HUDEP-2 (cell line): Measurements from ENCODE around the gene NHLH2.

Source experiments
- DNase-seq, 76 experiments: peaks; one replicate each; lab custom pipeline; 2025; ENCODE audit not compliant: unreplicated experiment in 76 of 76; lab: John Stamatoyannopoulos, UW

NHLH2 gene

DNA sequence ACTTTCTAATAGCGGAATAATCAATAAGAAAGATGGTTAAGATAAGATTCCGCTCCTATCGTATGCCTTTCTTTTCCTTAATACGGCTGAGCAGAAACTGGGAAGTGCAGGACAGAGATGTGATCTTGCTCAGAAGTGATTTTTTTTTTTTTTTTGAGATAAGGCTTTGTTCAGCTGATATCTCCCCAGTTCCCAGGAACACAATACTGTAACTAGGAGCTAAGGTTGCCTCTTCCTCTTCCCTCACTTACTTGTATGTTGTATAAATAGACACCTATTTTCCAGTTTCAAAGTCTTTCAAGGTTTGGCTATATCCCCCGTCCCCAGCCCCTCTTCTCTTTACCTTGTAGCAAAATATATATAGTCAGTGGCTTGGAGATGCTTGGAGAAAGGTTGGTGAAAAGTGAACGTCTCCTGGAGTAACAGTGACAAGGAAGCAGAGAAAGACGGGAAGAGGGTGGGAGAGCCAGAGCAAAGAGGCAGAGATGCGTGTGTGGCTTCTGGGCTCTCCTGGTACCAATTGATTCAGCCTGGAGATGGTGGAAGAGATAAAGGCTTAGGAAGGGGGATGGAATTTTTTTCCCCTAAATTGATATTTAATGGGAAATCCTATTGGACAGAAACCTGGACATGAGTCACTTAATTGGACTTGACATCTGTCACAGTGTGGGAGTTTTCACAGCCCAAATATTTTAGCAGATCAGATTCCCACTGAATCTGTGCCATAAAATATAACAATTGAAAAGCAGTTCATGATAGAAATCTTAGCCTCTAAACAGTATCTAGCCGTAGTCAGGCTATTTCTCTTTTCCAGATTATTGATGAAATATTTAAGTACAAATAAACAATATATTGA is at the start of gene NHLH2:
Gene NHLH2, minus strand, starts transcription at position 522 of the 856 bp plus-strand sequence. CDS start 2,754 bp downstream, outside the sequence.
- DNase-seq, result no peak

GRCh38 chr1:115890580-115890979 is 49.7 kb upstream of the NHLH2 start:
- no peak for DNase-seq

GRCh38 chr1:115888976-115889375 is 48.0 kb upstream of the NHLH2 start:
- no peak for DNase-seq

- no peak for DNase-seq
Measured at GRCh38 chr1:115882913-115883902, 42.3 kb upstream of the NHLH2 start.

- no peak for DNase-seq
Measured at GRCh38 chr1:115880981-115881672, 40.2 kb upstream of the NHLH2 start.

DNA sequence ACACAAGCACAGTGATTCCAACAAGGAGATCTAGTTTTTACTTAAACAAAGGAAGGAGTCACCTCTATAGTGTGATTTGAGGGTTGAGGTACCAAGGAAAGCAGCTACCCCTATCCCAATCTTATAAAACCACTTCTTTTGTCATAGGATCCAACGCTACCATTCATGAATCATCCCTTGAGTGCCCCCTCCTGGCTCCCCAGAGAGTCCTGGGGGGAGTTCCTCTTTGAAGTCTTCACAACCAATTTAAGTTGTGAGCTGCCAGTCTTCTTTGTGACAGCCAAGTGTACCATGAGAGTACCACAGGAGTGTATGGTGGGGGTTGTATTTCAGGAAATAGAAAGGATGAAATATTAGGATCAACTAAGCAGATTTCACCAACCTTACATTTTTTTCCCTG is 39.1 kb upstream of the NHLH2 start:
- DNase-seq, result no peak

DNA sequence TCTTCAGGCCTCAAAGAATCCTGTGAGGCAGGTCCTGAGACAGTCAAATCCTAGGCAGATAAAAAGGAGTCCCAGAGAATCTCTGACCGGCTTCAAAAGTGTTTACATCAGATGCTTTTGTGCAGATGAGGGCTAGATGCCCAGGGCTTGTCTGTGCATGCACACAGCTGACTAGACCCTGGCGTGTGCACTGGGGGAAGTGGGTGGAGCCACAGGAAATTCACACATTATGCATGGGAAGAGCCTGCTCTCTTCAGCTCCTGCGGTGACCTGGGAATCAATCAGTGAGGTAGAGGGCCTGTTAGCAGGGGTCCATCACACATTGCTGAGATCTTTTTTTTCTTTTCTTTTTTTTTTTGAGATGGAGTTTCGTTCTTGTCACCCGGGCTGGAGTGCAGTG is 36.6 kb upstream of the NHLH2 start:
- no peak for DNase-seq

DNA sequence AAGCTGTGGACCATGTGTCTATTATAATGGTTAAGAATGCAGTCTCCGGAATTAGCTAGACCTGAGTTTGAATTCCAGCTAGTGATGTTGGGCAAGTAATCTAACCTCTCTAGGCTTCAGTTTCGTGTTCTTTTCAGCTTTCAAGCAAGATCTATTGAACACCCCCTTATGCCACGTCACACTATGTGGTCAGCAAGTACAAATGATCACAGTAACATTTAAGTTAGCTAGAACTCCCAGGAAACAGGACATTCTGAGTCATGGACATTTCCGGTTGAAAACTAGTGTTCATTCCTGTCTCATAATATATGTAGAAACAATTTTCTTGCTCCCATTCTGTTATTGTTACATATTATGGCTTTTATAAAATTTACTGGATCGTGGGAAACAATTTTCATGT is 34.0 kb upstream of the NHLH2 start:
- DNase-seq, result no peak

DNA sequence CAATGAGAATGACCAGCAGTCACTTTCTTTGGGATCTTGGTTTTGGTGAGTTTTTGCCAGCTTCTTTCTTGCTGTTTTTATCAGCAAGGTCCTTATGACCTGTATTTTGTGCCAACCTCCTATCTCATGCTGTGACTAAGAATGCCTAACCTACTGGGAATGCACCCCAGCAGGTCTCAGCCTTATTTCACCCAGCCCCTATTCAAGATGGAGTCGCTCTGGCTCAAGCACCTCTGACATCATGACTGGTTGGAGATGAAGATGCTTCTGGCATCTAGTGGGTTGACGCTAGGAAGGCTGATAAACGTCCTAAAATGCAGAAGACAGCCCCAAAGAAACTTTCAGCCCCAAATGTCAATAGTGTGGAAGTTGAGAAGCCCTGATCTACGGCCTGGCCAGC is 33.6 kb upstream of the NHLH2 start:
- no peak for DNase-seq

DNA sequence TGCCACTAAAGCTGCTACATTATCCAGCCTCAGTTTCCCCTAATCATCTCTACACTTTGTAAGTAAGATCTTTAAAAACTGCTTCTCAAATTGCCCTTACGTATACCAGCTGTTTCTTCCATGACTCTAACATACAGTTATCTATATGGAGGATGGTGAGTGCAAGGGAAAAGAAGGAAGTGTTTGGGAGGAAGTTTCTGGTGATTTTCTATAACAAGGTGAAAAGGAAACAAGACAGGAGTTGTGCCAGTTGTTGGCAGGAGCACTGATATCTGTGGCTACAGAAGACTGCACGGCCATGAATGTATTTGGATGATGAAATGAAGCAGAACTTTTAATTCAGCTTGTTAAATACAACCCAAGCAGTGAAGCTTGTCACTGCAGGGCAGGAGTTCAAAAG is 32.3 kb upstream of the NHLH2 start:
- no peak for DNase-seq

GRCh38 chr1:115869064-115869463 is 28.1 kb upstream of the NHLH2 start:
- DNase-seq, result no peak

DNA sequence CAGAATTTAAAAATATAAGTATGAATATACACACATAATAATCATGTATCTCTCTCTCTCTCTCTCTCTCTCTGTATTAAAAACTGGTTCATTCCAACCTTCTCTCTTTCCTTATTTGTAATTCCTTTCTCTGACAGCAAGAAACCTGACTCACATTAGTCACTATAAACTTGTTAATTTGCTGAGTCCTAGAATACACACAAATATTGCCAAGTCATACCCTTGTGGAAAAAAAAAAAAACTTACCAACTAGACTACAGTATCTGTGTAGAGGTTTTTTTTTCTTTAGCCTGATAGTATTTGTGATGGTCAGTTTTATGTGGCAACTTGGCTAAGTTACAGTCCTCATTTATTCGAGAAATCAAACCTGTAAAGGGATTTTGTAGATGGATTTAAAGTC is 26.3 kb upstream of the NHLH2 start:
- DNase-seq, result no peak

DNA sequence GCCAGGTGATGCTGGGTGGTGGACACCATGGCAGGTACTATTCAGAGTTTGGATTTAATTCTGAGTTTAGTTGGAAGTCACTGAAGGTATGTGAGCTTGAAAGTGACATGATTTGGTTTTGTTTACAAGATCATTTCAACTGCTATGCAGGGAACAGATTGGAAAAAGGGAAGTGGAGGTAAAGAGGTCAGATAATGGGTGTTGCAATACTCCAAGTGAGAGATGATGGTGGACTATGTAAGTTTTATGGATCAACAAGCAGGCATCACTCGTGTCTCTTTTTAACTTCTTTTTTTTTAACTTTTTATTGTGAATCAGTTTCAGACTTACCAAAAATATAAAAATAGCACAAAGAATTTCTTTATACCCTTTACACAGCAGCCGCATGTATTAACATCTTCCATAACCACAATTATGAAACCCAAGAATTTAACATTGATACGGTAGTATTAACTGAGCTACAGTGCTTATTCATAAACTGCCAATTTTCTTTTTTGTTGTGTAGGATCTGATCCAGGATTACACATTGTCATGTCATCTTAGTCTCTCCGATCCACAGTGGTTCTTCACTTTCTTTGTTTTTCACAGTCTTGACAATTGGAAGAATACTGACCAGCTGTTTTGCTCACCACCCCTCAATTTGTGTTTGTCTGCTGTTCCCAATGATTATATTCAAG is 24.9 kb upstream of the NHLH2 start:
- DNase-seq, result no peak

GRCh38 chr1:115862403-115862802 is 21.5 kb upstream of the NHLH2 start:
- DNase-seq, result no peak

DNA sequence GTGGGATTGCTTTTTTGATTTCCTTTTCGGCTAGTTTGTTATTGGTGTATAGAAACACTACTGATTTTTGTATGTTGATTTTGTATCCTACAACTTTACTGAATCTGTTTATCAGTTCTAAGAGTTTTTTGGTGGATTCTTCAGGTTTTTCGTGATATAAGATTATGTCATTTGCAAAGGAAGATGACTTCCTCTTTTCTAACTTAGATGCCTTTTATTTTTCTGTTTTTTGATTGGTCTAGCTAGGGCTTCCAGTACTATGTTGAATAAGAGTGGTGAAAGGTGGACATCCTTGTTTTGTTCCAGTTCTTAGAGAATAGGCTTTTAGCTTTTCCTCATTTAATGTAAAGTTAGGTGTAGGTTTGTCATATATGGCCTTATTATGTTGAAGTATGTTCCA is 13.1 kb upstream of the NHLH2 start:
- DNase-seq, result no peak

- no peak for DNase-seq
Measured at GRCh38 chr1:115850937-115851336, 10.0 kb upstream of the NHLH2 start.

GRCh38 chr1:115847787-115848186 is 6.9 kb upstream of the NHLH2 start:
- no peak for DNase-seq

DNA sequence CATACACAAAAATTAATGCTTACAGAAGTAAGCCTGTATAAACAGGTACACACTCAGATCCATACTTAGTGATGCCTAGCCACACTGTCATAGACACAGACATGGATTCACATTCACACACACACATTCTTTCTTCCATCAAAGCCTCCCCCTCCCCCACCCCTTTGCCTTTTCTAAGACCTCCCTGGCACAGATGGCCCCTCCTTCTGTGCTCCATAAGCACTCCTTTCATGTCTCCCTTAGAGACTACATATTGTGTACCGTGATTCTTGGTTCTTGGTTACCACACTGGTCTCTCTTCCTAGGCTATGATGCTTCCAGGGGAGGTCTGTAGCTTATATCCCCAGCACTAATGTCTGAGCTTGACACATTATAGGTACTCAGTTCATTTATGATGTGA is 2.0 kb upstream of the NHLH2 start:
- no peak for DNase-seq

DNA sequence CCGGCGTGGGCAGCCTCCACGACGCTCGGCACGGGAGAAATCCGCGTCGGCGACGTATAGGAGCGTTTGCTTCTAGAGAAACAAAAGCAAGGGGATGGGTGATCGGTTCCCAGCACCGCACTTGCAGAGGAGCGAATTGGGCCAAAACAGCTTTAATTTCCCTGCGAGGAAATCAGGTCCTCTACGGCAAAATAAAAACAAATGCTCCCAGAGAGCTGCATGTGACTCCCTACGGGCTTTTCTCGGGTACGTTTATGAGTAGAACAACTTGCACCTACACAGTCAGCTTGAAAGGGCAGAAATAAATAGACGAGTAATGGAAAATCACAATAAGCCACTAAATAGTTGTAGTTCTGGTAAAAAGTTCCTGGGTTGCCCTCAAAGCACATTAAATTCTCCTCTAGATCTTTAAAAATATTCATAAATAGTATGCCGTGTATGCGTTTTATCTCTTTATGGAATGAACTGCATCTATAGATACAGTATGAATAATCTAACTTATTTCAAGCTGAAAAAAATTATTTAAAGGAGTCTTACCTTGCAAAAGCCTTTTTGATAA is 1.2 kb downstream of the NHLH2 start:
- no peak for DNase-seq

DNA sequence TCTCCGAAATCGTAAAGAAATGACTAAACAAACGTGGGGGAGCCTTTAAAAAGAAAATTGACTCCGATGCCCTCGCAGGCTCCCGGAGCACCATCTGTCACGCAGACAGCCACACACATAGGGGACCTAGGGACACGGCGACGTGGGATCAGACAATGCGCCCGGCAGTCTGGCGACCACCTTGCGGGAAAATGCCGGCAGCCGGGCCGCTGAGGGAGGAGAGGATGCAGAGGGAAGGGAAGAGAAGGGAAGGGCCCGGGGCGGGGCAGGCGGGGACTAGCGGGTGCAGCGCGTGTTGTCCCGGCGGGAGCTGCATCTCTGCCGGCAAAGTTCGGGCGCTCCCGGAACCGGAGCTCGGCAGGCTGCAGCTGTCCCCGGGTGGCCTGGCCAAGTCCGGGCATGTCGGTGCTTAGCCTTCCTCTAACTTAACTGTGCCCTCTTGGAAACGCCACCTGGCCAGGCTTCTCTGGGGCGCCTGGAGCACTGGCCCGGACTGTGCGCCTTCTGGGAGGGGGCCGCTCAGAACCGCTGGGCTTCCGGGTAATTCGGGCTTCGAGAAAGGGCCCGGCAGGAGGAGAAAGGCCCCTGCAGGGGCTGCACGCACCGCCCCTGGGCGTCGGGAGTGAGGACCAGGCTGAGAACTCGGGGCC is 1.8 kb downstream of the NHLH2 start:
- DNase-seq, result no peak
